ENCODE results near the gene HAUS8.
"Not testable (repeated sequence)": the region's sequence is repeated elsewhere in the genome, so short reads cannot be mapped to it uniquely, and the experiment has no call there.

Gene HAUS8, protein sequence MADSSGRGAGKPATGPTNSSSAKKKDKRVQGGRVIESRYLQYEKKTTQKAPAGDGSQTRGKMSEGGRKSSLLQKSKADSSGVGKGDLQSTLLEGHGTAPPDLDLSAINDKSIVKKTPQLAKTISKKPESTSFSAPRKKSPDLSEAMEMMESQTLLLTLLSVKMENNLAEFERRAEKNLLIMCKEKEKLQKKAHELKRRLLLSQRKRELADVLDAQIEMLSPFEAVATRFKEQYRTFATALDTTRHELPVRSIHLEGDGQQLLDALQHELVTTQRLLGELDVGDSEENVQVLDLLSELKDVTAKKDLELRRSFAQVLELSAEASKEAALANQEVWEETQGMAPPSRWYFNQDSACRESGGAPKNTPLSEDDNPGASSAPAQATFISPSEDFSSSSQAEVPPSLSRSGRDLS

DNA sequence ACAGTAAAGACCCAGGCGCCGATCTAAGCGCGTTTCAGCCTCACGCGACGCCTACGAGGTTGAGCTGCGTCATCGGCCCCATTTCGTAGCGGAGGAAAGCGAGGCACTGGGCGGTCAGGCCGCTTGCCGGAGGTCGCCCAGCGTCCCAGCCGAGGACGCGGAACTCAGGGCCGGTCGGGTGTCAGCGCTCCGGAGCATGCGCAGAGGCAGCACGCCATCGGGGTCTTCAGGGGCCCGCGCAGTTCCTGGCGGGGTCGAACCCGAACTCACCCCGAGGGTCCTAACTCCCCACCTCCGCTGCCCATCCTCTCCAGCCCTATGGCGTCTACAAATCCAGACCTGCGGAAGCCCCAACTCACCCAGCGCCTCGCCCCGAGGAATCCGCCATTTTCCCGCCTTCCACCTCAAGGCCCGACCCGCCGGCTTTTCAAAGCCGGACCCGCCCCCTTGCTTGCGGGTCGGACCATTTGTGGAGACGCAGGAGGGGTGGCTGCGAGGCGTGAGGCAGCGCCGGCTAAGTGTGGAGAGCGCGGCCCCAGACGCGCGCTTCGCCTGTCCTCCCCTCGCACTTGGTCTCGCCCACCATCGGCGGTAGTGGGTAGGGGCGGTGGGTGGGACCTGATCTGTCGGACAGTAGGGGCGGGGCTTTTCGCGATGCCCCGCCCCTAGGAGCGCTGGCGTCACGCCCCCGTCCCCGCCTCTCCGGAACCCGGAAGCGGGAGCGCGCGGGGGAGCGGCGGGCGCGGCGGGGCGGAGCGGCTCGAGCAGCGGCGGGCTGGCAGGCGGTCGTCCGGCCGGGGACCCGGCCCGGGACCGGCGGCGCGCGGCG, at the start of gene HAUS8, which contains the start of gene MYO9B:
Gene HAUS8, minus strand, starts transcription at position 418 of the 829 bp plus-strand sequence. Its CDS starts 30 bp downstream, at position 388.
Gene MYO9B, plus strand, starts transcription at position 743 of the 829 bp plus-strand sequence. CDS start 25,941 bp downstream, outside the sequence.
- DNase-seq (ENCODE audit: low spot score) = peak; percentile 97

DNA sequence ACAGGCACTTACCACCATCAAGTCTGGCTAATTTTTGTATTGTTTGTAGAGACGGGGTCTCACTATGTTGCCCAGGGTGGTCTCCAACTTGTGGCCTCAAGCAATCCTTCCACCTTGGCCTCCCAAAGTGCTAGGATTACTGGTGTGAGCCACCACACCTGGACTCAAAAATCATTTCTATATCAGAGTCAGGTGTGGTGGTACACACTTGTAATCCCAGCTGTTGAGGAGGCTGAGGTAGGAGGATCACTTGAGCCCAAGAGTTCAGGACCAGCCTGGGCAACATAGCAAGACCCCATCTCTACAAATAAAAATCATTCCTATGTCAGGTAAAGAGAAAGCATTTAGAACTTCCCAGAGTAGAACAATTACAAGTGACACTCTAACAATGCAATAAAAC, 48.8 kb upstream of the HAUS8 start:
- no peak for DNase-seq (ENCODE audit: low spot score)

DNA sequence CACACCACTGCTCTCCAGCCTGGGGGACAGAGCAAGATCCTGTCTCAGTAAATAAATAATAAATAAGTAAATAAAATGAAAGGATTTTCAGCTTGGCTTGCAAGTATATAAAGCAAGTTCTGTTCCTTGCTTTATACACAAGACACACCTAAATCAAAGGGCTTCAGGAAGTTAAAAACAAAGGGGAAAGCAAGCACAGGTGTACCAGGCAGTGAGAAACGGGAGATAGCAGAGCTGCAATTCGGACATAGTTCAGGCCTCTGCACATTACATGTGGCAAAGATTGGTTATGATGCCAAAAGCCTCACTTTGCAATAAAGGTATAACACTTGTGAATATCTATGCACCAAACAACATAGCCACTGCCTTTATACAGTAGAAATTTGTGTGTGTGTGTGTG, 47.8 kb upstream of the HAUS8 start:
- DNase-seq (ENCODE audit: low spot score) = no peak

DNA sequence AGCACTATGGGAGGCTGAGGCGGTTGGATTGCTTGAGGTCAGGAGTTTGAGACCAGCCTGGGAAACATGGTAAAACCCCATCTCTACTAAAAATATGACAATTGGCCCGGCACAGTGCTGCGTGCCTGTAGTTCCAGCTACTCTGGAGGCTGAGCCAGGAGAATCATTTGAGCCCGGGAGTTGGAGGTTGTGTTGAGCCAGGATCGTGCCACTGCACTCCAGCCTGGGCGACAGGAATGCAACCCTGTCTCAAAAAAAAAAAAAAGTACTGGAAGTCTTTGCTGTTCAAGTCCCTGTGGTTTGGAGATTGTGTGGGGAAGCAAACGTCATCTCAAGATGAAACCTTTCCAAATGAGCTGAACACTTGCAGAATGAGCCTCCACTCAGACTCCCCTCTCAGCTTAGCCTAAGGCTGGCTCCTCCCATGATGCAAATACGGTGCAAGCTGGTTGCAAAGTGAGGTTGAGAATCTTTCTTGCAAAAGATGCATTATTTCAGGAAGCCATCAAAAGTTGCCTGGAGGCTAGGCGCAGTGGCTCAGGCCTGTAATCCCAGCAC, 46.6 kb upstream of the HAUS8 start:
- DNase-seq (ENCODE audit: low spot score) = no peak

DNA sequence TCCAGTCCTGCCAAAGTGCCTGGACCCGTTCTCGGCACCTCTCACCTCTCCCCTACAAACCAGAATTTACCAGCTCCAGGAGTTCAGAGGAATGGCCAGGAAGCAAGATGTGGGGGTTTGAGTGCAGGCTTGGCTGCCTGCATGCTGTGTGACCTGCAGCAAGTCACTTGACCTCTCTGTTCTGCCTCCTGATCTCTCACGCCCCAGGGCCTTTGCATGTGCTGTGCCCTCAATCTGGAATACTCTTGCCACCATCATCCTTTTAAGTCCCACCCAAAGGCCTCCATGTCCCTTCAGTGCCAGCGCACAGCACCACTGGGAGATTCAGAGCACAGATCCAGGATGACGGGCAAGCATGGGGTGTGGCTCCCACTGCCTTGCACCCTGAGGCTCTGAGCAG, 43.7 kb upstream of the HAUS8 start:
- no peak for DNase-seq (ENCODE audit: low spot score)

DNA sequence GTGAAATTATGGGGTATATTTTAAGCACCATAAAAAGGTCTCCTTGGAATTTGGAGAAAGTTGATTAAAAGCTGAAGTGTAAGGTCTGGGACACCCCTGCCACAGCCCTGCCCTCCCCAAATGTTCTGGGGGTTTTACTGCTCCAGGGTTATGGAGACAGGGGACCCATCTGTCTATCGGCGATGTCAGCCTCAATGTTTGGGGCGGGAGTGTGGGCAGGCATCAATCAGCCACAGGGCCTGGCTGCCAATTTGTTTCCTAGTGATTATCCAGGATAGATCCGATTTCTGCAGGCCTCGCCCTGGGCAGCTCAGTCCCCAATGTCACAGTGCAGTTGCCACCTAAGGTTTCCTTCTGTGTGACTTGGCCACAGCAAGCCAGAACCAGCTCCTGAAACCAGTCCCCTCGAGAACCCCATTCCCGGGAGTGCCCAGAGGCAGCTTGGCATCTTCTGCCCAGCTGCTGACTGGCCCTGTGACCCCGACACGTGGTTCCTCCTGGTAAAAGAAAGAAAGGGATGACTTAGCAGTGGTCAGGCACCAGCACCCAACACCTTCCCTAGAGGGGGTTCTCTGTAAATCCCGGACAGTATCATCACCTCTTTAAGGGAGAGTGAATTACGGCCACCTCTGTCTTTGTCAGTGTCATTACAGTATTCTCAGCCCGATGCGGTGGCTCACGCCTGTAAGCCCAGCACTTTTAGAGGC, 41.9 kb upstream of the HAUS8 start:
- DNase-seq (ENCODE audit: low spot score) = no peak

DNA sequence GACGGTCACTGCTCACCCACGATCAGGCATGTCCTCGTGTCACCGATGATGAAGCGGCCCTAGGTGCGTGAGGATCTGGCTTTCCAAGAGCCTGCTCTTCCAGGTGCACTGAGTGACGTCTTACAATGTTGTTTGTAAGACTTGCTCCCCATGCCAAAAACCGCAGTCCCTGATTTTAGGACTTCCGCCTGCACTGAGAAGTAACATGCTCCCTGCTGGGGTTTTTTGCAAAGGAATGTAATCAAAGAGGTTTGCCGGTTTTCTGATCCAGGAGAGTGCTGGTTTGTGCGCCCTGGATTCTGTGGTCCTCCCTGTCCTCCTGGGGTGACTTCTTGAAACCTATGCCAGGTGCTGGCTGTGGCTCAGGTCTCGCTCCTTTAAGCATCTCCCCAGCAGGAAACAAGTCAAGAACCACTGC, 39.2 kb upstream of the HAUS8 start:
- DNase-seq (ENCODE audit: low spot score) = no peak

DNA sequence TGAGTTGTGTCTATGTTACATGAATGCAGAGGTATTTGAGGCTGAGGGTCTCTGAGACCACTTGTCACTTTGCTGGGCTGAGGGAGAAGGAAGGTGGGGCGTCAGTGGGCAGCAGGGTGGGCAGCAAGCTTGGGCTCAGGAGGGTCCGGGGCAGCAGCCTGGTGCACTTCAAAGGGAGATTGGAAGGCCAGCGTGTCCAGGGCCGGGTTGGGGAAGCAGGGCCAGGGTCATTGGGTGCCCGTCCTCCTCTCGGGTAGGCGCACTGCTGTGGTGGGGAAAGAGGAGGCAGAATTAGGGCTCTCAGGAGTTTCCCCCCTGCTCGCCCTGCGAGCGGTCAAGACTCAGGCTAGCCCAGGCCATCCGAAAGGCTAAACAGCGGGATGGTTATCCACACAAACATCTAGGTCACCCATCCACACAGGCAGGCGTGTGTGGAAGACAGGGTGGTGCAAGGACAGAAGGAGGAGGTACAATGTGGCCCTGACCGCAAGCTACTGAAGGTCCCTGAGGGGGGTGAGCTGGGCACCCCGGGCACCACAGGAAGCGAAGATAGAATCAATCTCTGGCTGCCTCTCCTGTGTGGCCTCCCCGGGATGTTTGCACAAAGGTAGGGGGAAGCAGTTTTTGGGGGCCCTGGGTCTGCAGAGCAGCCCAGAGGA, 38.0 kb upstream of the HAUS8 start:
- DNase-seq (ENCODE audit: low spot score) = no peak

DNA sequence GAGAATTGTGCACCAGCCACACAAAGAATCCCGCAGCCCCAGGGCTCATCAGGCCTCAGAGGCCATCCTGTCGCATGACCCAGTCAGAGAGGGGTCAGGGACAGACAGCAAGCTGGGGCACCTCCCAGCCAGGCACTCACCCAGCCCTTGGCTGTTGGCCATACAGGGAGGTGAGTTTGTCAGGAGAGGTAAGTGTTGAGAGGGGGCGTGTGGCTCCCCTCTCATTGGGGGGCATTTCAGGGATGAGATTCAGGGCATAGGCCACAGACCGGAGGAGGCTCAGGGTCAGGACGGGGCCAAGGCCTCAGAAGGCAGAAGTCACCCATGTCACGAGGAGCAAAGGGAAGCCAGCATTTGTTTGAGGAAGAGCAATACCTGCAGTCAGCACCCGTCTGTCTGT, 37.4 kb upstream of the HAUS8 start:
- DNase-seq (ENCODE audit: low spot score) = no peak

DNA sequence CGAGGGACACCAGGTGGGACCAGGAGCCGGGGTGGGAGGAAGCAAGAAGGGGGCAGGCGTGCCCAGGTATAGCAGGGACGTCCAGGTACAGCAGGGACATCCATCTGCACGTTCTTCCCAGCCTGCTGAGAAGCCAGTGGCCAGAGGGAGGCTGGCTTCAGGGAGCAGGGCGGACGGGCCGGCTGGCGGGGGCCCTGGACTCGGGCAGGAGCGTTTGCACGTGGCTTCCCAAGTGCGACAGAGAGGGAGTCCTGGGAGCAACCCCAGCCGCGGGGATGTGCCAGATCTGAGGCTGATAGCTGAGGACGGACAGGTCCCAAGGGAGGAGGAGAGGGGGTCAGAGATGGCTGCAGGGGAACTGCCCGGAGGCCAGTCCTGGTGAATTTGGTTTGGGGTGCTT, 37.0 kb upstream of the HAUS8 start:
- no peak for DNase-seq (ENCODE audit: low spot score)

DNA sequence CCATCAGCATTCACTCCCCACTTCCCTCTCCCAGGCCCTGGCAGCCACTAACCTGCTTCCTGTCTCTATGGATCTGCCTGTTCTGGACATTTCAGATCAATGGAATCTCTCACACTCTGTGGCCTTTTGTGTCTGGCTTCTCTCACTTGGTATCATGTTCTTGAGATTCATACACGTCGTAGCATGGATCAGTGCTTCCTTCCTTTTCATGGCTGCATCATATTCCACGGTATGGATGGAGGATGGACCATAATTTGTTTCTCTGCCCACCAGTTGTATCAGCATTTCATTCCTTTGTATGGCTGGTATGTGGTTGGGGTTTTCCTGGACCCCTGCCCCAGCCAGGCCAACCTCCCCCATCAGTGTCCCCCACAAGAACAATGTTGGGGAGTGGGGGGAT, 36.5 kb upstream of the HAUS8 start:
- DNase-seq (ENCODE audit: low spot score) = no peak

DNA sequence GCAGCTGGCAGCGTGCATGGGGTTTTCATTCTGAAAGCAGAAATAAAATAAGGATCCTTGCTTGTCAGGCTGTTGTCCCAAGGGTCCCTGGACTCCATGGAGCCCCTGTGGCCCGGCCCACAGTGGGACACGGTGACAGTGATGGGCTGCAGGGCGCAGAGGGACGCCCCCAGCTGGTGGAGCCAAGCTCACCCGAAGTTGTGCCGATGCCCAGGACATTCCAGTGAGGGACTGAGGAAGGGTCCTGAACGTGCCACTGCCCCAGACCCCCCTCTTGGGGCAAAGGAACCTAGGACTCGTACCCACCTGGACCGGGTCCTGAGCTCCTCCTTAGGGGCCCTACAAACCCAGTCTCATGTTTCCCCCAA, 35.3 kb upstream of the HAUS8 start:
- DNase-seq (ENCODE audit: low spot score) = no peak

DNA sequence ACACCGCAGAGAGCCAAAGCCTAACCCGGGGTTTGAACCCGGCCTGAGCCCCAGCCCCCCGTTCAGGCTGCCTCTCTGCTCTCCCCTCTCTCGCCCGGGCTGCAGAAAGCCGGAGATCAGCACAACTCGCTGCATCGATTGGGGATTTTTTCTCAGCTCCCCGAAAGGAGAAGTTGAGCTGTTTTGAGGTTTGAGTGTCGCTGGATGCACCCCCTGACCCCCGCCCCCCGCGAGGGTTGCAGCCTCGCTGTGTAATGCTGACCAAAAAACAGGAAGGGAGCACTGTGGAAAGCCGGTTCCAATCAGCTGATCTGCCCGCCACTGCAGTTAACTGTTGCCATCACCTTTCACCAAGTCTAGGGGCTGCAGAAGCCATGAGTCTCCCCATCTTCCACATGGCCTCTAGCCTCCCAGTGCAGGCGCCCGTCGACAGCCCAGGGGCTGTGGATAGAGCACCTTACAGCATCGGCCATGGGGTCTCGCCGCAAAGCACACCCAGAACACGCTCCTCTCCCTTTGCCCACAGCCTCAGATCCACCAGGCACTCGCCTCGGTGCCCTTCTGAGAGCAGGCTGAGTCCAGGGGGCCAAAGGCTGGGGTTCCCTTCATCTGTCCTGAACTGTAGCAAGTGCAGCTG, 34.8 kb upstream of the HAUS8 start:
- DNase-seq (ENCODE audit: low spot score) = no peak

DNA sequence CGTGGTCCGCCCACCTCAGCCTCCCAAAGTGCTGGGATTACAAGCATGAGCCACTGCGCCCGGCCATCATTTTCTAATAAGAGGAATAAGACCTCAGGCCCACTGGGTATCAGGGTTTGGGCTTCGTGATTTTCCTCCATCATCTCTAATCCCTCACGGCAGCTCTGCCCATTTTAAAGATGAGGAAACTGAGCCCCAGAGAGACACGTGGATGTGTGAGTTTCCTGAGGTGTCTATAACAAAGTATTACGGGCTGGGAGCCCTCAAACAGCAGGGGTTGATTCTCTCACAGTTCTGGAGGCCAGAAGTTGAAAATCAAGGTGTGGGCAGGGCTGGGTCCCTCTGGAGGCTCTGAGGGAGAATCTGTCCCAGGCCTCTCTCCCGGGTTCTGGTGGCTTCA, 34.0 kb upstream of the HAUS8 start:
- no peak for DNase-seq (ENCODE audit: low spot score)

DNA sequence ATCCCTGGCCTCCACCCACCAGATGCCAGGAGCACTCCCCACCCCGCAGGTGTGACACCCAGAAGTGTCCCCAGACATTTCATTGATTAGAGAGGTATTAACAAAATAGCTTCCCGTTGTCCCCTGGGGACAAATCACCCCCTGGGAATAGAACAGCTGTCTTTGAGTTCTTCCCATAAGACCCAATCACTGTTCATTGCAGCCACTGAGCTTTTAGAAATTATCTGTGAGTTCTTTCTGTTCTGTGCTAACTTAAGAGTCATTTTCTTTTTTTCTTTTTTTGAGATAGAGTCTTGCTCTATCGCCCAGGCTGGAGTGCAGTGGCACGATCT, 33.2 kb upstream of the HAUS8 start:
- DNase-seq (ENCODE audit: low spot score) = no peak

DNA sequence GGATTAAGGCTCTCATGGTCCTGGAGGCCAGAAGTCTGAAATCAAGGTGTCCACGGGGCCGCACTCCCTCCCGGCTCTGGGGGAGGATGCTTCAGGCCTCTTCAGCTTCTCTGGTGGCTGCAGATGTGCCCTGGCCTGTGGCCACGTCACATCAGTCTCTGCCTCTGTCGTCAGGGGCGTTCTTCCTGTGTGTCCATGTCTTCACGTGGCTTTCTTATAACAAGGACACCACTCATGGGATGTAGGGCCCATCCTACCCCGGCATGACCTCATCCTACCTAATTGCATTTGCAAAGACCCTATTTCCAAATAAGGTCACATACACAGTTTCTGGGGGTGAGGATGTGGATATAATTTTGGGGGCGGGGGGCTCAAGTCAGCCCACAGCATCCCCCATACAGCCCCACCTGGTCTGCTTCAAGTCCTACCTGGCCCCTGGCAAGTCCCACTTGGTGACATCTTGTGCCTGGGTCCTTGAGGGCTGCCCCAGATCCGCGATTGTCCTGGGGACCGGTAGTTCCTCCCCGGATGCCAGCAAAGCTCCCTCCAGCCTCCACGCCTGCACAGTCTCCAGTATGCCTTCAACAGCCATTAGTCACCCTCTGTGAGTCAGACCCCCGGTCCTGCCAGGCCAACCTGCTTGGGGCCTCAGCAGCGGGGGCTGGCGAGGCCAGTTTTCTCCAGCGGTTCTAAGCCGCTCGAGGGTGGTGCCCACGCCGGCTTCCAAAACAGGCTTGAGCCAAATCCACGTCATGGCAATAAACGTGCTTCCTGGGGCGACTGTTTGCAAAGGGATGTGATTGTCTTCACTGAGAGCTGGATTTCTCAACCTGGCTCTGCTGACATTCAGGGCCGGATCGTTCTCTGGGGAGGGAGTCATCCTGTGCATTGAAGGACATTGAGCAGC, 32.5 kb upstream of the HAUS8 start:
- DNase-seq (ENCODE audit: low spot score) = peak; percentile 92

DNA sequence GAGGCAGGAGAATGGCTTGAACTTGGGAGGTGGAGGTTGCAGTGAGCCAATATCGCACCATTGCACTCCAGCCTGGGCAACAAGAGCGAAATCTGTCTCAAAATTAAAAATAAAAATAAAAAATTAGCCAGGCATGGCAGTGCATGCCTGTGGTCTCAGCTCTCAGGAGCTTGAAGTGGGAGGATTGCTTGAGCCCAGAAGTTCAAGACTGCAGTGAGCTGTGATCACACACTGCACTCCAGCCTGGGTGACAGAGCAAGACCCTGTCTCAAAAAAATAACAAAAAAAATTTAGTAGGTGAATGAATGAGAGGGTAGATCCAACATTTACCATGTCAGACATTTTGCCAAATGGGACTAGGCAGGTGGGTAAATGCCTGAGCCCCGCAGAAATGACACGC, 31.7 kb upstream of the HAUS8 start:
- not testable (repeated sequence) for DNase-seq (ENCODE audit: low spot score)

DNA sequence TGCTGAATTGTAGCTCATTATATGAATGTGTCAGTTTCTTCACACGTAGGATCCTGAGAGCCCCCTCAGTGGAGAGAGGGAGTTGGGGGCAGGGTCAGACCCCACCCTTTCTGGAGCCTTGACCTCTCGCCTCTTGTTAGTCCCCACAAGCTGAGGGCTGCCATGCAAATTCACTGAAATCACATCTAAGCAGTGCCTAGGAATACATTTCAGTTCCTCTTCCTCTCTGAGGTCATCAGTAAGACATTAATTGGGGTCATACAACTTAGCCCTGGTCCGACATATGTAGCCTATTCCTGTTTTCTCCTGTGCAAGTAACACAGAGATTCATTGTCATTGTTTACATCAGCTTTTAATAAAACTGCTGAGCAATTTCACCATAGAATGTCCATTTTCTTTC, 30.3 kb upstream of the HAUS8 start:
- no peak for DNase-seq (ENCODE audit: low spot score)

DNA sequence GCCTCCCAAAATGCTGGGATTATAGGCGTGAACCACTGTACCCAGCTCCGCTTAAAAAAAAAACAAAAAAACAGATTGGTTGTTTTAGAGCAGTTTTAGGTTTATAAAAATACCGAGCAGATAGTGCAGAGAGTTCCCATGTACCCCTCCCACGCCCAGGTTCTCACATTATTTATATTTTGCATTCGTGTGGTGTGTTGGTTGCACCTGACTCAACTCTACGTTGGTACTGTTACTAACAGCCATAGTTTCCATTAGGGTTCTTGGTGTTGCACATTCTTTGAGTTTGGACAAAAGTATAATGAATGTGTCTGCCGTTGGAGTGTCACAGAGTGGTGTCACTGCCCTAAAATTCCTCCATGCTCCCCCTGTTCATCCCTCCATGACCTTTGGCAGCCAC, 29.4 kb upstream of the HAUS8 start:
- DNase-seq (ENCODE audit: low spot score) = no peak

DNA sequence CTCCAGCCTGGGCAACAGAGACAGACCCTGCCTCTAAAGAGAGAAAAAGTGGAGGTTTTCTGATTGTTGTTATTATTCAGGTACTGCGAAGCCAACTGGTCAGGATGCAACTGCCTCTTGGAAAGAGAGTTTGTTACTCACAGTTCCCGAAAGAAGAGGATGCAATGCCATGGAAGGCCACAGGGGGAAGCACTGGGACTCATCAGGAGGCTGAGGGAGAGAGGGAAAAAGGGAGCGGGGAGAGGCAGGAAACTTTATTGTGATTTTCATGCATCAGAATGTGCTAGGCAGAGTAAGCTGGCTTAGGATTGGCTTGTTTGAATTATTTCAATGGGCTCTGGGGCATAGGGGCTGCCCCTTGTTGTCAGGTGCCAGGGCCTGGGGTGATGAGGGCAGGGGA, 27.9 kb upstream of the HAUS8 start:
- peak; percentile 19 for DNase-seq (ENCODE audit: low spot score)

Measured in COLO829 (cell line).